ENCODE measurements around the gene ZNF445. TPM values are rescaled to one million over a fixed set of nuclear protein-coding genes. Genes with fewer than 3 reads are reported as not detected.
"Not testable (repeated sequence)": the region's sequence is repeated elsewhere in the genome, so short reads cannot be mapped to it uniquely, and the experiment has no call there.

ZNF445 gene
- total RNA-seq, 2 donors from 2014 or later = 18.4 to 21.6 TPM

- DNase-seq (no peak), ATAC-seq (replicated peaks in 1 of 2) (no peak)
- H3K27ac Mint-ChIP-seq = no peak overlapping the region
- H3K36me3 Mint-ChIP-seq (ENCODE audit: insufficient read depth in 2 of 2) = peaks cover 6% of the 10 kb centered on the region in 2 donors
- H3K4me3 Mint-ChIP-seq = no peak overlapping the region
- no peaks in the 10 kb centered on the region for H3K27me3 Mint-ChIP-seq (ENCODE audit: low read depth)
- H3K4me1 Mint-ChIP-seq (ENCODE audit: low read depth) = peaks cover 35% of the 10 kb centered on the region
- H3K9me3 Mint-ChIP-seq = no peaks in the 10 kb centered on the region
Observed at GRCh38 chr3:44469914-44470313, 7.6 kb downstream of the ZNF445 start.

GRCh38 chr3:44468572-44469520 lies 8.6 kb downstream of the ZNF445 start:
- Mint-ChIP-seq H3K36me3 (ENCODE audit: insufficient read depth in 2 of 2) (peaks cover 6 to 7% of the 10 kb centered on the region in 2 donors), H3K27me3 (ENCODE audit: low read depth) (no peaks in the 10 kb centered on the region), H3K4me1 (ENCODE audit: low read depth) (peaks cover 25% of the 10 kb centered on the region), H3K27ac (peak overlapping the region; percentile 31), H3K9me3 (no peaks in the 10 kb centered on the region), H3K4me3 (peak overlapping the region; percentile 23 to 39)
- peak; percentile 50 to 51 for DNase-seq
- peak; percentile 64 to 79 for ATAC-seq (replicated peaks in 1 of 2)

- DNase-seq; H3K9me3 Mint-ChIP-seq; ATAC-seq (replicated peaks in 1 of 2); H3K4me3 Mint-ChIP-seq; H3K27me3 Mint-ChIP-seq (ENCODE audit: low read depth): not testable (repeated sequence)
- Mint-ChIP-seq H3K36me3 (ENCODE audit: insufficient read depth in 2 of 2) (peaks cover 9 to 12% of the 10 kb centered on the region in 2 donors), H3K27ac (peak overlapping the region; percentile 28), H3K4me1 (ENCODE audit: low read depth) (peaks cover 25% of the 10 kb centered on the region)
Observed at GRCh38 chr3:44468099-44468537, 9.4 kb downstream of the ZNF445 start.

GRCh38 chr3:44467241-44467640 lies 10.2 kb downstream of the ZNF445 start:
- no peak overlapping the region for H3K27ac Mint-ChIP-seq
- no peaks in the 10 kb centered on the region for H3K27me3 Mint-ChIP-seq (ENCODE audit: low read depth)
- H3K4me3 Mint-ChIP-seq = no peak overlapping the region
- H3K36me3 Mint-ChIP-seq (ENCODE audit: insufficient read depth in 2 of 2) = peaks cover 9 to 17% of the 10 kb centered on the region in 2 donors
- H3K4me1 Mint-ChIP-seq (ENCODE audit: low read depth) = peaks cover 25% of the 10 kb centered on the region
- no peaks in the 10 kb centered on the region for H3K9me3 Mint-ChIP-seq
- ATAC-seq (replicated peaks in 1 of 2) (no peak), DNase-seq (no peak)

GRCh38 chr3:44464920-44465319 lies 12.6 kb downstream of the ZNF445 start:
- Mint-ChIP-seq H3K9me3 (peaks cover 12 to 14% of the 10 kb centered on the region in 2 donors), H3K4me1 (ENCODE audit: low read depth) (peaks cover 17% of the 10 kb centered on the region), H3K36me3 (ENCODE audit: insufficient read depth in 2 of 2) (peaks cover 24 to 38% of the 10 kb centered on the region in 2 donors)
- not testable (repeated sequence) for H3K4me3 Mint-ChIP-seq; DNase-seq; H3K27ac Mint-ChIP-seq; H3K27me3 Mint-ChIP-seq (ENCODE audit: low read depth); ATAC-seq (replicated peaks in 1 of 2)

- H3K4me3 Mint-ChIP-seq = no peak overlapping the region
- DNase-seq (no peak), ATAC-seq (replicated peaks in 1 of 2) (no peak)
- no peaks in the 10 kb centered on the region for H3K27me3 Mint-ChIP-seq (ENCODE audit: low read depth)
- H3K4me1 Mint-ChIP-seq (ENCODE audit: low read depth) = peaks cover 17% of the 10 kb centered on the region
- peaks cover 25 to 38% of the 10 kb centered on the region in 2 donors for H3K36me3 Mint-ChIP-seq (ENCODE audit: insufficient read depth in 2 of 2)
- peaks cover 12 to 15% of the 10 kb centered on the region in 2 donors for H3K9me3 Mint-ChIP-seq
- no peak overlapping the region for H3K27ac Mint-ChIP-seq
Observed at GRCh38 chr3:44464509-44464908, 13.0 kb downstream of the ZNF445 start.

GRCh38 chr3:44460050-44460449 lies 17.4 kb downstream of the ZNF445 start:
- not testable (repeated sequence) for H3K27ac Mint-ChIP-seq; ATAC-seq (replicated peaks in 1 of 2); H3K4me3 Mint-ChIP-seq; H3K4me1 Mint-ChIP-seq (ENCODE audit: low read depth); H3K27me3 Mint-ChIP-seq (ENCODE audit: low read depth); DNase-seq
- peaks cover 12 to 16% of the 10 kb centered on the region in 2 donors for H3K9me3 Mint-ChIP-seq
- H3K36me3 Mint-ChIP-seq (ENCODE audit: insufficient read depth in 2 of 2) = peaks cover 27 to 50% of the 10 kb centered on the region in 2 donors

GRCh38 chr3:44455318-44455717 lies 22.2 kb downstream of the ZNF445 start:
- ATAC-seq (replicated peaks in 1 of 2) (no peak), DNase-seq (no peak)
- Mint-ChIP-seq H3K36me3 (ENCODE audit: insufficient read depth in 2 of 2) (peaks cover 16 to 32% of the 10 kb centered on the region in 2 donors), H3K27ac (no peak overlapping the region), H3K9me3 (peaks cover 3 to 5% of the 10 kb centered on the region in 2 donors), H3K27me3 (ENCODE audit: low read depth) (no peaks in the 10 kb centered on the region), H3K4me1 (ENCODE audit: low read depth) (no peaks in the 10 kb centered on the region), H3K4me3 (no peak overlapping the region)

- H3K9me3 Mint-ChIP-seq = no peaks in the 10 kb centered on the region
- no peak for ATAC-seq (replicated peaks in 1 of 2)
- peaks cover 17 to 33% of the 10 kb centered on the region in 2 donors for H3K36me3 Mint-ChIP-seq (ENCODE audit: insufficient read depth in 2 of 2)
- peaks cover 3% of the 10 kb centered on the region for H3K4me1 Mint-ChIP-seq (ENCODE audit: low read depth)
- DNase-seq = no peak
- no peaks in the 10 kb centered on the region for H3K27me3 Mint-ChIP-seq (ENCODE audit: low read depth)
- no peak overlapping the region for H3K27ac Mint-ChIP-seq
- no peak overlapping the region for H3K4me3 Mint-ChIP-seq
Observed at GRCh38 chr3:44454258-44454657, 23.2 kb downstream of the ZNF445 start.

- ATAC-seq (replicated peaks in 1 of 2) (no peak), DNase-seq (no peak)
- no peaks in the 10 kb centered on the region for H3K27me3 Mint-ChIP-seq (ENCODE audit: low read depth)
- H3K4me1 Mint-ChIP-seq (ENCODE audit: low read depth) = peaks cover 4% of the 10 kb centered on the region
- H3K4me3 Mint-ChIP-seq = no peak overlapping the region
- peaks cover 35 to 50% of the 10 kb centered on the region in 2 donors for H3K36me3 Mint-ChIP-seq (ENCODE audit: insufficient read depth in 2 of 2)
- H3K27ac Mint-ChIP-seq = no peak overlapping the region
- H3K9me3 Mint-ChIP-seq = peaks cover 7 to 10% of the 10 kb centered on the region in 2 donors
Observed at GRCh38 chr3:44451441-44451840, 26.0 kb downstream of the ZNF445 start.

- Mint-ChIP-seq H3K27me3 (ENCODE audit: low read depth) (no peaks in the 10 kb centered on the region), H3K4me1 (ENCODE audit: low read depth) (peaks cover 36% of the 10 kb centered on the region), H3K36me3 (ENCODE audit: insufficient read depth in 2 of 2) (peaks cover 46 to 53% of the 10 kb centered on the region in 2 donors), H3K9me3 (peaks cover 8 to 10% of the 10 kb centered on the region in 2 donors), H3K27ac (no peak overlapping the region), H3K4me3 (no peak overlapping the region)
- no peak for DNase-seq
- no peak for ATAC-seq (replicated peaks in 1 of 2)
Observed at GRCh38 chr3:44446929-44447328, 30.5 kb downstream of the ZNF445 start.

GRCh38 chr3:44445786-44446185 lies 31.7 kb downstream of the ZNF445 start:
- H3K36me3 Mint-ChIP-seq (ENCODE audit: insufficient read depth in 2 of 2) = peaks cover 46 to 55% of the 10 kb centered on the region in 2 donors
- peaks cover 8 to 10% of the 10 kb centered on the region in 2 donors for H3K9me3 Mint-ChIP-seq
- ATAC-seq (replicated peaks in 1 of 2) (no peak), DNase-seq (no peak)
- no peak overlapping the region for H3K4me3 Mint-ChIP-seq
- no peak overlapping the region for H3K27ac Mint-ChIP-seq
- H3K4me1 Mint-ChIP-seq (ENCODE audit: low read depth) = peaks cover 47% of the 10 kb centered on the region
- H3K27me3 Mint-ChIP-seq (ENCODE audit: low read depth) = no peaks in the 10 kb centered on the region

GRCh38 chr3:44444896-44445691 lies 32.4 kb downstream of the ZNF445 start:
- DNase-seq = no peak
- H3K27ac Mint-ChIP-seq = no peak overlapping the region
- H3K4me3 Mint-ChIP-seq = no peak overlapping the region
- peaks cover 54% of the 10 kb centered on the region for H3K4me1 Mint-ChIP-seq (ENCODE audit: low read depth)
- peaks cover 43 to 51% of the 10 kb centered on the region in 2 donors for H3K36me3 Mint-ChIP-seq (ENCODE audit: insufficient read depth in 2 of 2)
- H3K9me3 Mint-ChIP-seq = peaks cover 8 to 10% of the 10 kb centered on the region in 2 donors
- no peak for ATAC-seq (replicated peaks in 1 of 2)
- no peaks in the 10 kb centered on the region for H3K27me3 Mint-ChIP-seq (ENCODE audit: low read depth)

Measured in activated T-cell treated with anti-CD3 and anti-CD28 coated beads, Interleukin-2, amount 50 U/mL, for 72 hours (primary cell).